Eye (tissue), 1 donor: Measurements from ENCODE around the gene UBE2O.

Experiments
- DNase-seq: peaks from one replicate; pipeline ENCODE4 v3.0.0-alpha.2; 2015

Gene UBE2O

DNA sequence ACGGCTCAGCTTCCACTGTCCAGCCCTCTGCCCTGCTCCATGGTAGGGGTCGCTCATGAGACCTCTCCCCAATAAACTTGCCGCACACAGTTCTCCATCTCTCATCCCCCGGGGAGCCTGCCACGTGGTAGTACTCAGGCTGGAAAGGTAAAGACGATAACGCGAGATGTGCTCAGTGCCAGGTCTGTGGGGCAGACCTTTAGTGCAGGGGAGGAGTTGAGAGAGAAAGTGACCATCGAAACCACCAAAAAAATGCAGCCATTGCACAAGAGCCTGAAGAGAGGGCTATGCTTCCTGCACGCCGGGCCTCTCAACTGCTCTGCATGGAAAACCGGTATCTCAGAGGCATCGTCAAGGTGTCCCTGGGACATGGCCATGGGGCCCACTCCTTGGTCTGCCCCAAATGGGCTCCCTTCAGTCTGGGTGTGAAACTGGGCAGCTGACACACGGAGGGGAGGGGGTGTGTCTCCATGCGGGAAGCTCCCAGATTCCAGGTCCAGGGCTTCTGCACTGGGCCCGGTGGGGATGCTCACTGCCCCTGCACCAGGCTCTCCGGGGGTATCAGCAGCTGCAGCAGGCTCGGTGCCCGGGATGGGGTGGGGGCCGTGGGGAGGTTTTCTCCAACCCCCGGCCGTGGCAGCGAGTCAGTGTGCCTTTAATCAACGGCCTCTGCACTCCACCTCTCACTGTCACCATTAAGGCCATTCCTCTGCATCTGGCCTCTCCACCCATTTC is 9.8 kb upstream of the UBE2O start:
- DNase-seq, result no peak

DNA sequence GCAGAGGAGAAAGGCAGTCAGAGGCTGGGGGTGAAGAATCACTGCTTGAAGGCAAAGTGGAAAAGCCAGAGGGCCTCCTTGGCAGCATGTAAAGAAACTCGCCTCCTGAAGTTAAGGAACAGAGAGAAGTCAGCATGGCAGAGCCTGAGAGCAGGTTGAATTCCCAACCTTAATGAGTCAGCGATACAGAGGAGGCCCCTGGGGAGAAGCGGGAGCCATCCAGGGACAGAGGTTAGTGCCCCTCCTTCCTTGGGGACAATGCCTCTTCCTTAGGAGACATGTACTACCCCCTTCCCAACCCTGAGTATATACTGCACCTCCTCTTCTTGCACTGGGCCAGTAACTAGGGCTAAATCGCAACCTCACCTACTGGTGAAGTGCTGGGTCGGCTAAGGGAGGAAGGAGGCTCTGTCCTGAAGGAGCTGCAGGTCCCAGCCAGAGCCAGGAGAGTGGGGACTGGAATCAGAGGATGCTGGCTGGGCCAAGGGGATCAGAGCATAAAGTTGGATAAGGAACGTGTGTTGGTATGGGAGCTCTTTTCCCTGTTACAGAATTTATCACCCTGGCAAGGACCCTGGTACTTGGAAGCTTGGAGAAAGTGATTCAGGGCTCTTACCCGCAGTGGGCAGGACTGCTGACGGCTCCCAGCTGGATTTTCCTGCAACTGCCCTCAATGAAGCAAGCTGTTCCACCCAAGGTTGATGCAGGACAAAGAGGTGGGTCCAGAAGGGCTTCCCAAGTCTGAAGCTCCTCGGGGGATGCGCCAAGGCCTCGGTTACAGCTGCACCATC is 9.0 kb upstream of the UBE2O start:
- DNase-seq, result no peak

DNA sequence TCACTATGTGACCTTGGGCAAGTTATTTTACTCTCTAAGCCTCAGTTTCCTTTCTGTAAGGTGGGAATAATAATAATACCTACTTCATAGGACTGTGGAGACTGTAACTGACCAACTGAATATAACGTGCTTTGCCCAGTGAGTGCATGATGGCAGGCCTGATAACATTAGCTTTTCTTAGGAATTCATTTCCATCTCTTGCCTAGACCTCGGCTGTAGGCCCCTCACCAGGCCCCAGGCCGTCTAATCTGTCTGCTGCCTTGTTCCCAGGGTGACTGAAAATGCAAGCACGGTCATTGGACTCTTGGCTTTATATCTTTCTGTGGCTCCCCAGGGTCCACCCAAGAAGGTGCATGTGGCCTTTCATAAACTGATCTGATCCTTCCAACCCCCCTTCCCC is 6.7 kb upstream of the UBE2O start:
- DNase-seq, result no peak

DNA sequence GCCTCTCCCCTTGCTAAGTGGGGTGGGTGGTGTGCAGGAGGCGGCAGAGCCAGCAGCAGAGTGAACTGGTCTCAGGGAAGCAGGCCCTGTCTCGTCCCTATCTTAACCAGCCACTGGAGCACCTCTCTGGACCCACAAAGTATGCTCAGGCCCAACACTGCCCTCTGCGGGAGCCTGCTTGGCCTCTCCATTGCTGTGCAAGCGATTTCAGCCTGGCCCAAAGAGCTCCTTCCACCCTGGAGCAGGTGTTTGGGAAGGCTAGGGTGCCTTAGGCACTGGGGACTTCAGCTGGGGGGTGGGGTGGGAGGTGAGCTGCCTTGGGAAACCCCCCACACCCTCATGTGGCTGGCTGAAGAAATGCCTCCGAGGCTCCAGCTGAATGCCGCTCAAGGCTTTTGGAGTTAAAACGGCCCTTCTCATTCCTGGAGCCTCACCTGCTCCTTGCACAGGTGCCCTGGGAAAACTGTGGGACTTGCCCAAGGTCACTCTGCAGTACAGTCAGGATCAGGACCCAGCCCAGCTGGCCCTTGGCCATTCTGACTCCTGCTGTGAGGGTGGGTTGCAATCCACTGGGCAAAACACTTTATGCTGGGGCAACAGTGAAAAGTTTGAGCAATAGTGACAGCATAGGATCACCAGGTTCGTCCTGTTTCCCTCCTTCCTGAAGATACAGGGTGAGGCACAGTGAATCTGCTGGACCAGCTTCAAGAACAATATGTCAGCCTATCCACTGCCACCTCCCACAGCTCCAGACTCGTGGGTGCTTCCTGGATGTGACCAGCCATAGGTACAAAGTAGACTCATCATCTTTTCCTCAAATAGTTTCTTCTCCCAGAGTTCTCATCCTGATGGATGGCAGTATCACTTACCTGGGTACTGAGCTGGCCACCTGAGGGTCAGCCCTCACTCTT is 5.9 kb upstream of the UBE2O start:
- DNase-seq, result peak; percentile 66

DNA sequence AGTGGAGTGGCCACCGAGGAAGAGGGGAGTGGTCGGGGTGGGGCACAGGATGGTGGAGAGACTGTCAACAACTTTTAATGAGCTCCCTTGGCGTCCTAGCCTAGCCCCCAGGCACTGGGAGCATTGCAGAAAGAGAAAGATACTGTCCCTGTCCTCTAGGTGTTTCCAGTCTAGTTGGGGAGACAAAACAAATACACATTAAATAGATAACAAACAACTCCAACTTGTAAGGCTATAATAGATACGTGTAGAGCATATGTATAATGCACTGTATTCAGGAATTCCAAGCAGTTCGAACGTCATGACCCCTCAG is 435 bp upstream of the UBE2O start:
- DNase-seq, result no peak

DNA sequence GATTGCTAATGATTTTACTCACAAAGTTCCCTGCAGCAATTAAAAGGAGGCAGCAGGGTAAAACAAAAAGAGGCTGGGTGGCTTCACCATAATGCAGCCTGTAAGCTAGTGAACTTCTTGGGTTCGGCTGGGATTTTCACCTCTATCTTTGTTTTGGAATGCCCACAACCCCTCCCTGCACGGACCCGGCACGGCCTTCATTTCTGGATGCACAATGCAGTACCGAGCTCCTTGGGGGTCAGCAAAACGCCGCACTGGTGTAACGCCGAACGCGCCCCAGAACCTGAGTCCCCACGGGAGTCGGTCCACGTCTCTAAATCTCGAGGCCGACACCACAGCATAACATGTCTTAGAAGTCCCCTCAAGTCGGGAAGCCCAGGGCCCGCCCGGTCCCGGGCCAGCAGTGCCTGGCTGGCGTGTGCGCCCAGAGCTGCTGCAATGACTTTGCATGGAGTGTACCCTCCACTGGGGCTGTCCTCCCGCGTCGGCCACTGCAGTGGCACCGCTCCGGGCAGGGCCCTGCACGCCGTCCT is 759 bp downstream of the UBE2O start:
- peak; percentile 58 for DNase-seq

DNA sequence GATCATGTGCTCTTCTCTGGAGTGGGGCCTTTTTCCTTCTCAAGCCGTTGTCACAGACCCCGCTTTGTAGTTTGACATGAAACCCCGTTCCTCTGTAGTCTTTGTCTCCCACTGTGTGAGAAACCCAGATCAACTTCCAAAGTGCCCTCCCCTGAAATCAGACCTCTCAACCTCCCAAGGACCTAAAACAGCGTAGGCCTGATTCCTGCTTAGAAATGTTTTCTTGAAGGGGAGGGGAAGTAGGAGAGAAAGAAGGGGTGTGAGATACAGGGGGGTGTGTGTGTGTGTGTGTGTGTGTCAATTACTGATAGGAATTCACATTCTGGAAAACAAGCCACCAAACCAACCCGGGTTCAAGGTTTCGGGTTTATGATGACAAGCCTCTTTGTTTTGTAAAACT is 1.4 kb downstream of the UBE2O start:
- peak; percentile 37 for DNase-seq

DNA sequence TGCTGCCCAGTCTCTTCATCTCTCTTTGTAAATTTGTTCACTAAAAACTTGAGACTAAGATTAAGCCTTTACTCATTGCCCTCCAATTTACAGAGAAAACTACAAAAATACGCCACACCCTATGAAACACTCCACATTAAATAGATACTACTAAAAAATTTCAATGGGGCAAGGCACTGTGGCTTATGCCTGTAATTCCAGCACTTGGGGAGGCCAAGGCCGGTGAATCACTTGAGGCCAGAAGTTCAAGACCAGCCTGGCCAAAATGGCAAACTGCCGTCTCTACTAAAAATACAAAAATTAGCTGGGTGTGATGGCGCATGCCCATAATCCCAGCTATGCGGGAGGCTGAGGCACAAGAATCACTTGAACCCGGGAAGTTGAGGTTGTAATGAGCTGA is 3.8 kb downstream of the UBE2O start:
- DNase-seq, result no peak

DNA sequence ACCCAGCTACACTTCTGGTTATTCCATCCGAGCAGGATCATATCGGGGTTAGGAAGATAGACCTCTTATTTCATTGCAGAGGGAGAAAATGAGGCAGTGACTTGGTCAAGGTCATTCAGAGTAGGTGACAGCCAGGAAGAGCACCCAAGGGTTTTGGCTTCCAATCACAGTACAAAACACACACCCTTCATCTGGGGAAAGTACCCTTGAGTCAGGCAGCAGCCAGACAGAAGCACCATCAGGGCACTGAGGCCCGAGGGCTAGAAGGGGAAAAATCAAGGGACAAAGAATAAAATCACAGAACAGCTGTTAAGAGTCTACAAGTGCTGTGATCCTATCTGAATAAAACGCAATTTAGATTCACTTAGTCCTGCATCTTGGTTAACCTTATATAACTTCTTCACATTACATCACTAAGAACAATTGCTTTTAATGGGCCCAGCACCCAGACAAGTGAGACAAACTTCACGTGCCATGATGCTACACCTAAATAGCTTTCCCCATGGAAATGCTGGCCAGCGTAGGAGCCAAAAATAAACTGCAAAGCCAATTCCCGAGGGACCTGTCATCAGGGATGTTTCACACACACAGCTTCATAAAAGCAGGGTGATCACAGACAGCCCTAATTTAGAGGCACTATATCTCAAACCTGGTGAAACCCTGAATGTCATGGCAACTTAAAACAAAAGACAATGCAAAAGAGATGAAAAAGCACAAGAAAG is 4.9 kb downstream of the UBE2O start:
- DNase-seq, result peak; percentile 46

DNA sequence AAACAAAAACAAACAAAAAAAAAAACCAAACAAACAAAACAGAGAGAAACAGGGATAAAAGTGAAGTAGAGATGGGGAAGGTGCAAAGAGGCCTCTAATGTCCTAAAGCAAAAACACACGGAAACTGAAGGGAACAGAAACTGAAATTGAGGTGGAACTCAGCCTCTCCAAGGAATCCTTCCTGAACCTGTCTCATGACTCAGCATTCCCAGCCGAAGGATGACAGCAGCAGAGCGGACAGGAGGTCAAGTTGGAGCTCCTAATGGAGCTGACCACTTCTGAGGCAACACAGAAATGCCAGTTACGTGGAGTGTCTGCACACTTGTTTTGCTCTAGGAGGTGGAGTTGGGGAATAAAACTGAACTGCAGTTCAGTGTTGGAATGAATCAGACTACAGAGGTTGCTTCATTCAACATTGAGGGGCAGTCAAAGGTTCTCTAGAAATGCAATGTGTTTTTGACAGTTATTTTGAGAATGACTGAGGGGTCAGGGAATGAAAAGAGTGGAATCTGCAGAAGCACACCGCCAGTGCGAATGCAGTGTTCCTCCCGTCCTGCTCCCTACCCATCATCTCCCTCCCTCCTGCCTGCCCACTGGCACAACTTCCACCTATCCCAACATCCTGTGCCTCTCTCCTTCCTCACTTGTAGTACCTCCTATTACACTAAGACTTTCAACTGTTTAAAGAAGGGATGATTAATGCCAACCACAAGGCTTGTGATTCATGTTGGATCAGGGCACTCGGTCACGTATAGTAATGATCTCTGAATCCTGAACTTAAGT is 6.3 kb downstream of the UBE2O start:
- peak; percentile 71 for DNase-seq

DNA sequence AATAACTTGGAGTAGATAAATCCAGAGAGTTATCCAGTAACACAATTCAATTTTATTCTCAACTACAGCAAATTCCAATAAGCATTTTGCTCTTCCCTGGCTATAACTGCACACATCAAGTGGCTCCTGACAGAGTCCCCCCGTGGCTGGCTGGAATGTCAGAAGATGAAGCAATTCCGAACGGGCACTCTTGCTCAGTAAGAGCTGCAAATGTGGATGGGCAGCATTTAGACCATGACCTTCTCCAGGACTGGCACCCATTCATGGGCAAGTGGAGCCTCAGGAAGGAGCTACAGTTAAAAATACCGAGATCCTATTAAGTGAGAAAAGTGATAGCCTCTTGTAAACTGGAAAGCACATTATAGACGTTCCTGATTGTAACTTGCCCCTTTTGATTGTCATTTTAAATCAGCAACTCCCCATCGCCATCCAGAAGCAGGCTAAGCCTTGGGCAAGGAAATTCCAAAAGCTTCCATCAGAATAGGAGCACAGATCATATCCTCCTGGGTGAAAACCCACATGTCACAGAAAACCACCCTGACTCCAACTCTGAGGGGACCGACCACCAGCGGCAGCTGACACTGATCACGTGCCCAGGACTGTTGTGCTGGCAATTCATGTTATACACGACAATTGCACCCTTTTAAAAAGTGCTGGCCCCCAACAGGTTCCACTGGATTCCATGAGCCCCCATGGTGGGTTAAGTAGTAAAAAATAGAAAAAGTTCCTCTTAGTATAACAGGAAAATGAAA is 7.1 kb downstream of the UBE2O start:
- peak; percentile 47 for DNase-seq

DNA sequence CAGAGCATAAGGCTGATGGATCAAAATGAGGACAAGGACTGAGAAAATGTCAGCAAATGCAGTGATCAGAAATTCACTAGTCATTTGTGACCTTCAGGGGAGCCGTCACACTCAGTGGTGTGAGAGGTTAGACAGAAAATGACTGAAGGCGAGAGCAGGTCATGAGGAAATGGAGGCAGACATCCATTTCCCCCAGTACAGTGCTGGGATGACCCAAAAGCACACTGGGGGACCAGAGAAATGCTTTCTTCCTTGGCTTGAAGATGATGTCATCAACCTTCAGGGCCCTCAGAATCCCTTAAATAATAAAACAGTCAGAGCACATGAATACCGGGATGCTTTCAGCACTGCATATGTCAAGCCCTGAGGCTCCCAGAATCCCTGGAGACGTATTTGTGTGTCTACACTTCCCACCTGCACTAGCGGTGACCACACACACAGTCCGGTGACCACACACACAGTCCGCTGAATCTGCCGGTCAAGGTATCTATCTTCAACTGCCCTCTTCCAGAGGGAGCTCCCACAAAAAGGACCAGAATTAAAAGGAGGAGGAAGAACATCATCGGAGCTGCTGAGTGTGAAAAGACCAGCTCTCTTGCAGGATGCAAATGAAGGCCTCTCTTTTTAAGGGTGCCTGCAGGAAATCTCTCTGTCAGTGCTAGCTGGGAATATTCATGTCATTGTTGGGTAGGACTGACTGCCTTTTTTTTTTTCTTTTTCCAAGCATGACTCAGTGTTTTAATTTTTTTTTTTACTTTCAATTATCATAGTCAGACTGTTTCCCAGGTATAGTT is 8.2 kb downstream of the UBE2O start:
- peak; percentile 66 for DNase-seq

DNA sequence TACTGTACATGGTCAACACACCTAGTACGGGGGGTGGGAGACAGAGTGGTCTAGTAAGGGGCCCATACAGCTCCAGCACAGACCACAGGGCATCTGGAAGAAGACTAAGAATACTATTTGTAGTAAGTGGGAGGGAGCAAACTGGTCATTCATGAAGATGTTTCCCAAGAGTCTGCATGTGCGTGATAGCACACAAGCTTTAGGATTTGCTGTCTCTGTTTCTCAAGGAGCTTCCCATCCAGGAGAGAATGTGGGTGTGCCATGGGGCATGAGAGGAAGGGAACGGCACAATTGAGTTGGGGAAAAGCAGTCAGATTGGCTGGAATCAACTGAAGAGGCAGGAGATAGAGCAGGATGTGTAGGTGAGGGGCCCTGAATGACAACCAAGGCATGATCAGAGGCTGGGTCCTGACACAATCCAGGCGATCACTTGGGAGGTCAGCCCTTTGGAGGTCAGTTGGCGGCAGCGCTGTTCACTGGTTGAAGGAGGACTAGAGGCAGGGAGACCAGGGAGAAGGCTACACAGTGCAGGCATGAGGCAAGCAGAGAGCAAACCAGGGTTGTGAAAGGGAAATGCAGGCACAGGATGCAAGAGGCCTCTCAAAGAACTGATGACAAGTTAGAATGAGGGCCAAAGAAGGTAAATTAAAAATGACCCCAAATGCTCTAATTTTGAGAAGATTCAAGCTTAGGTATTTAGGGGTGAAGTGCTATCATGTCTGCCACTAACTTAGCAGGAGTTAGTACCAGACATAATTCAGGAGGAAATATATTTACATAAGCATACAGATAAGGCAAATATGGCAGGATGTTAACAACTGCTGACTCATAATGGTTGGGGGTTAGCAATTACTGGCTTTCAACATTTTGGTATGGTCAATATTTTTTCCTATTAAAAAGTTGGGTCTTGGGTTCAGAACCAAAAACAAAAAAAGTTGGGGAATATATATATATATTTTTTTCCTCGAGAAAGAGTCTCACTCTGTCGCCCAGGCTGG is 10.3 kb downstream of the UBE2O start:
- DNase-seq, result no peak

DNA sequence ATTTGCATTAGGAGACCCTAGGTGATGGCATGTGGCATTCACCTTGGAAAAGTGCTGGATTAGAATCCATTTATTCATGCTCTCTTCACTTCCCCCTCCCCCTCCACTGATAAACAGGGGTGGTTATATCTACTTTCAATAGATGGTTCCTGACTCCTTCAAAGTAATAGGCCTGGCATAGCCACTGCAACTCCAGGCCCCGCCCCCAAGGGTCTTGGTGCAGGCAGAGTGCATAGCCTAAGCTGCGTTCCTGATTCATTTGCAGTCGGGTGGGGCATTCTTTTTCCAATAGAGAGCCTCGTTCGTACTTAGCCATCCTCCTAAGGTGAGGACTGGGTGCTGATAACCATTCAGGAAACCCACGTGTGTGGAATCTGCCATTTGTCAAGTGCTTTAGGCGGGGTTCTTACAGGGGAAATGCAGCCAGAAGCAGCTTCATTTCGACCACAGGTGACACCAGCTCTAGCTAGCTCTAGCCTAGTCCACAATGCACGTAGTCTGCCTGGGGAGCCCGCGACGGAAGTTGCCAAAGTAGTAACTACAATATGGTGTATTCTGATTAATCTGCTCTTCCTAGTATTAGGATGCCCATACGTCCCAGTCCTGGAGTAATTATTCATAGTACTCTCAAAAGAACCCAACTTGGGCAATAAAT is 11.1 kb downstream of the UBE2O start:
- DNase-seq, result no peak

DNA sequence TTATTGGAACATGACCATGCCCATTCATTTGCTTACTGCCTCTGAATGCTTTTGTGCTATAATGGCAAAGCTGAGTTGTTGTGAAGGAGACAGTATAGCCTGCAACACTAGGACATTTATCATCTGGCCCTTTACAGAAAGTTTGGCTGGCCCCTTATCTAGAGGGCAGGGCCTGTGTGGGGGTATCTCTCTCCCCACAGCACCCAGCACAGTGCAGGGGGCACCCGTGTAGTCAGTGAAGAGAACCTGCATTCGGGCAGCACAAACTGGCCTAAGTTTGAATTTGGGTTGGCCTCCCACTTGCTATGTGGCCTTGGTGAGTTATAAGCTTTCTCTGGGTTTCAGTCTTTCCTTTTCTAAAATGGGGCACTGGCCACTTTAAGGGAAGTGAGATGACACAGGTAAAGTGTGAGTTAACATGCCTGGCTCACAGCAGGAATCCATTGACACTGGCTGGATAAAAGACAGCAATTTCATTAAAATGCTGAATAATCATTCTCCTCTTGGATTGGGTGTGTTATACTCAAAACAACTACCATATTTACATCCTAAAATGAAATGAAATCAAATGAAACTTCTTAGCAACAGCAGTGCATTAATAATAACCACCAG is 12.1 kb downstream of the UBE2O start:
- no peak for DNase-seq

DNA sequence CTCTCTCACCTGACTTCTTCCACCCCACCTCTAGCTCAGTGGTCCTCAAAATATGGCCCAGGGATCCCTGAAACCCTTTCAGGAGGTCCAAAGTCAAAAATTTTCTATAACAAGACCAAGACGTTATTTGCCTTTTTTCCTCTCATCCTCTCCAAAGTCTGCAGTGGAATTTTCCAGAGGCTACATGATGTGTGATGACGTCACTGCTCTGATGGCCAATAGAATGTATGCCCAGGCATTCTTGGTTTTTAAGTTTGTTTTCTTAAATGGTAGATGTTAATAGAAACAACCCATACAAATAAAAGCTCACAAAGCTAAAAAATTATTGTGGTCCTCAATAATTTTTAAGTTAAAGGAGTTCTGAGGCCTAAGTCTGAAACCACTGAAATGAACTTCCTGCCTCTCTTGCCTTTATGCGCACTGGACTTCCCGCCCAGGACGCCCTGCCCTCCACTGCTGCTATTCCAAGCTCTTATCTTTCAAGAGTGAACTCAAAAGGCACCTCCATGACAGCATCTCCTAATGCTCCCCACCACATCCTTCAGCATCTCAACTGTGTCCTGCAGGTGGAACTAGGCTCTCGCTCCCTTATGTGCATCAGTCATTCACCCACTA is 13.5 kb downstream of the UBE2O start:
- DNase-seq, result no peak

DNA sequence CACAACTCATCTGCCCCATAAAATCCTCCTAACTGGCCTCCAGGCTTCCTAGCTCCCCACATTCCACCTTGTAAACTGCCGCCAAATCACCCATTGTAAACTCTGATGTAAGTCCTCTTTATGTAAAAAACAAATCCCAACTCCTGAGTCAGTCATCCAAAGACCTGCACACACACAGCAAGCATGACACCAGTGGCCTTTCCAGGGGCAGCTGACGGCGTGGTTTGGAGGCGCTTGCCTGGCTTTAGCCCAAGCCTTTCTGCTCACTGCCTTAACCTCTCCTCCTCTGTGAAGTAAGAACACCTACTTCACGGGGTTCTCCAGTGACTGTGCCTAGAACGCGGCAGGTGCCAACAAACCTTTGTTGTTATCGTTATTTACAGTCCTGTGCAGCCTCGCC is 14.0 kb downstream of the UBE2O start:
- no peak for DNase-seq
